ENCODE measurements around the gene PACSIN1.
"Not testable (repeated sequence)": the region's sequence is repeated elsewhere in the genome, so short reads cannot be mapped to it uniquely, and the experiment has no call there.

Gene PACSIN1

DNA sequence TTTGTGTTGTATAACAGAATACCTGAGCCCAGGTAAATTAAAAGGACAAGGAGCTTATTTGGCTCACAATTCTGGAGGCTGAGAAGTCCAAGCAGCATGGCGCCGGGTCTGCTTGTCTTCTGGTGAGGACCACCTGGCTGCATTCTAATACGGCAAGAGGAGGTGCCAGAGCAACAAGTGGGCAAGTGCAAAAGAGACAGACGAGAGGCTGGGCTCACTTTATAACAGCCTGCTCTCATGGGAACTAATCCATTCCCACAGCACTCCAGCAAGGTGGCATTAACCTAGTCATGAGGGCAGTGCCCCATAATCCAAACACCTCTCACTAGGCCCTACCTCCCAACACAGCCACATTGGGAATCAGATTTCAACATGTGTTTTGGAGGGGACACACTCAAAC, 12.9 kb downstream of the PACSIN1 start (continued):
- TF ChIP-seq, protein P1, sequence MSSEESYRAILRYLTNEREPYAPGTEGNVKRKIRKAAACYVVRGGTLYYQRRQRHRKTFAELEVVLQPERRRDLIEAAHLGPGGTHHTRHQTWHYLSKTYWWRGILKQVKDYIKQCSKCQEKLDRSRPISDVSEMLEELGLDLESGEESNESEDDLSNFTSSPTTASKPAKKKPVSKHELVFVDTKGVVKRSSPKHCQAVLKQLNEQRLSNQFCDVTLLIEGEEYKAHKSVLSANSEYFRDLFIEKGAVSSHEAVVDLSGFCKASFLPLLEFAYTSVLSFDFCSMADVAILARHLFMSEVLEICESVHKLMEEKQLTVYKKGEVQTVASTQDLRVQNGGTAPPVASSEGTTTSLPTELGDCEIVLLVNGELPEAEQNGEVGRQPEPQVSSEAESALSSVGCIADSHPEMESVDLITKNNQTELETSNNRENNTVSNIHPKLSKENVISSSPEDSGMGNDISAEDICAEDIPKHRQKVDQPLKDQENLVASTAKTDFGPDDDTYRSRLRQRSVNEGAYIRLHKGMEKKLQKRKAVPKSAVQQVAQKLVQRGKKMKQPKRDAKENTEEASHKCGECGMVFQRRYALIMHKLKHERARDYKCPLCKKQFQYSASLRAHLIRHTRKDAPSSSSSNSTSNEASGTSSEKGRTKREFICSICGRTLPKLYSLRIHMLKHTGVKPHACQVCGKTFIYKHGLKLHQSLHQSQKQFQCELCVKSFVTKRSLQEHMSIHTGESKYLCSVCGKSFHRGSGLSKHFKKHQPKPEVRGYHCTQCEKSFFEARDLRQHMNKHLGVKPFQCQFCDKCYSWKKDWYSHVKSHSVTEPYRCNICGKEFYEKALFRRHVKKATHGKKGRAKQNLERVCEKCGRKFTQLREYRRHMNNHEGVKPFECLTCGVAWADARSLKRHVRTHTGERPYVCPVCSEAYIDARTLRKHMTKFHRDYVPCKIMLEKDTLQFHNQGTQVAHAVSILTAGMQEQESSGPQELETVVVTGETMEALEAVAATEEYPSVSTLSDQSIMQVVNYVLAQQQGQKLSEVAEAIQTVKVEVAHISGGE (tag by site-specific recombination; conservative IDR thresholded peaks at IDR 0.05; ENCODE audit: low read depth): no peak
- TF ChIP-seq ZNF549 (tag by site-specific recombination; IDR thresholded peaks at IDR 0.05): no peak
- TF ChIP-seq, protein P2, sequence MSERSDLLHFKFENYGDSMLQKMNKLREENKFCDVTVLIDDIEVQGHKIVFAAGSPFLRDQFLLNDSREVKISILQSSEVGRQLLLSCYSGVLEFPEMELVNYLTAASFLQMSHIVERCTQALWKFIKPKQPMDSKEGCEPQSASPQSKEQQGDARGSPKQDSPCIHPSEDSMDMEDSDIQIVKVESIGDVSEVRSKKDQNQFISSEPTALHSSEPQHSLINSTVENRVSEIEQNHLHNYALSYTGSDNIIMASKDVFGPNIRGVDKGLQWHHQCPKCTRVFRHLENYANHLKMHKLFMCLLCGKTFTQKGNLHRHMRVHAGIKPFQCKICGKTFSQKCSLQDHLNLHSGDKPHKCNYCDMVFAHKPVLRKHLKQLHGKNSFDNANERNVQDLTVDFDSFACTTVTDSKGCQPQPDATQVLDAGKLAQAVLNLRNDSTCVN (tag by site-specific recombination; optimal IDR thresholded peaks at IDR 0.05): no peak
- TF ChIP-seq ZNF654 (tag by site-specific recombination; IDR thresholded peaks at IDR 0.05; ENCODE audit: low read depth): no peak
- TF ChIP-seq, protein P3, sequence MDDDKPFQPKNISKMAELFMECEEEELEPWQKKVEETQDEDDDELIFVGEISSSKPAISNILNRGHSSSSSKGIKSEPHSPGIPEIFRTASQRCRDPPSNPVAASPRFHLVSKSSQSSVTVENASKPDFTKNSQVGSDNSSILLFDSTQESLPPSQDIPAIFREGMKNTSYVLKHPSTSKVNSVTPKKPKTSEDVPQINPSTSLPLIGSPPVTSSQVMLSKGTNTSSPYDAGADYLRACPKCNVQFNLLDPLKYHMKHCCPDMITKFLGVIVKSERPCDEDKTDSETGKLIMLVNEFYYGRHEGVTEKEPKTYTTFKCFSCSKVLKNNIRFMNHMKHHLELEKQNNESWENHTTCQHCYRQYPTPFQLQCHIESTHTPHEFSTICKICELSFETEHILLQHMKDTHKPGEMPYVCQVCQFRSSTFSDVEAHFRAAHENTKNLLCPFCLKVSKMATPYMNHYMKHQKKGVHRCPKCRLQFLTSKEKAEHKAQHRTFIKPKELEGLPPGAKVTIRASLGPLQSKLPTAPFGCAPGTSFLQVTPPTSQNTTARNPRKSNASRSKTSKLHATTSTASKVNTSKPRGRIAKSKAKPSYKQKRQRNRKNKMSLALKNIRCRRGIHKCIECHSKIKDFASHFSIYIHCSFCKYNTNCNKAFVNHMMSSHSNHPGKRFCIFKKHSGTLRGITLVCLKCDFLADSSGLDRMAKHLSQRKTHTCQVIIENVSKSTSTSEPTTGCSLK (tag by site-specific recombination; IDR thresholded peaks at IDR 0.05): no peak
- TF ChIP-seq, protein P4, sequence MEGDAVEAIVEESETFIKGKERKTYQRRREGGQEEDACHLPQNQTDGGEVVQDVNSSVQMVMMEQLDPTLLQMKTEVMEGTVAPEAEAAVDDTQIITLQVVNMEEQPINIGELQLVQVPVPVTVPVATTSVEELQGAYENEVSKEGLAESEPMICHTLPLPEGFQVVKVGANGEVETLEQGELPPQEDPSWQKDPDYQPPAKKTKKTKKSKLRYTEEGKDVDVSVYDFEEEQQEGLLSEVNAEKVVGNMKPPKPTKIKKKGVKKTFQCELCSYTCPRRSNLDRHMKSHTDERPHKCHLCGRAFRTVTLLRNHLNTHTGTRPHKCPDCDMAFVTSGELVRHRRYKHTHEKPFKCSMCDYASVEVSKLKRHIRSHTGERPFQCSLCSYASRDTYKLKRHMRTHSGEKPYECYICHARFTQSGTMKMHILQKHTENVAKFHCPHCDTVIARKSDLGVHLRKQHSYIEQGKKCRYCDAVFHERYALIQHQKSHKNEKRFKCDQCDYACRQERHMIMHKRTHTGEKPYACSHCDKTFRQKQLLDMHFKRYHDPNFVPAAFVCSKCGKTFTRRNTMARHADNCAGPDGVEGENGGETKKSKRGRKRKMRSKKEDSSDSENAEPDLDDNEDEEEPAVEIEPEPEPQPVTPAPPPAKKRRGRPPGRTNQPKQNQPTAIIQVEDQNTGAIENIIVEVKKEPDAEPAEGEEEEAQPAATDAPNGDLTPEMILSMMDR (tag by site-specific recombination; IDR thresholded peaks at IDR 0.05): no peak

DNA sequence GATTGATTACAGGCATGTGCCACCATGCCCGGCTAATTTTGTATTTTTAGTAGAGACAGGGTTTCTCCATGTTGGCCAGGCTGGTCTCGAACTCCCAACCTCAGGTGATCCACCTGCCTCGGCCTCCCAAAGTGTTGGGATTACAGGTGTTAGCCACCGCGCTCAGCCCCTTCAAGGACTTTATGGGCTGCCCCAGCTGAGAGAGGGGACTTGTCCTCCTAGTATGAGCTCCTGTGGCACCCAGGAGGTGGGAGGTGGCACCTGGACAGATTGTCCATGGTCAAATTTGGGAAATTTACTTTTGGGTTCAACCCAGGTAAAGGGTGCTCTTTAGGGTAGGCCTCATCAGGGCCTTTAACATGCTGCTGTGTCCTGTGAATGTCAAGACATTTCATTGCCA, 17.9 kb downstream of the PACSIN1 start:
- ChIA-PET POLR2A (interaction anchor here (0.6 to 0.7 kb wide), 2 partner anchors 12 to 58 kb away, joined by 4 to 6 read pairs; partner anchors contain the start of gene RPS10), CTCF (interaction anchor here (1.6 kb wide), 1 partner anchor 24 kb away, joined by 3 read pairs; no protein-coding TSS in a partner anchor)
- not testable (repeated sequence) for H3K36me3 ChIP-seq (ENCODE audit: control insufficient read depth in 2 of 2, insufficient read depth in 1 of 2, low read length in 2 of 2); H3K4me1 ChIP-seq (ENCODE audit: control insufficient read depth, insufficient read depth, low read length); H3K9me3 ChIP-seq (ENCODE audit: control insufficient read depth, insufficient read depth, low read depth, low read length); H3K27ac ChIP-seq (ENCODE audit: extremely low read depth, low read depth, low read length); H3K4me3 ChIP-seq (ENCODE audit: low read depth, low read length)

DNA sequence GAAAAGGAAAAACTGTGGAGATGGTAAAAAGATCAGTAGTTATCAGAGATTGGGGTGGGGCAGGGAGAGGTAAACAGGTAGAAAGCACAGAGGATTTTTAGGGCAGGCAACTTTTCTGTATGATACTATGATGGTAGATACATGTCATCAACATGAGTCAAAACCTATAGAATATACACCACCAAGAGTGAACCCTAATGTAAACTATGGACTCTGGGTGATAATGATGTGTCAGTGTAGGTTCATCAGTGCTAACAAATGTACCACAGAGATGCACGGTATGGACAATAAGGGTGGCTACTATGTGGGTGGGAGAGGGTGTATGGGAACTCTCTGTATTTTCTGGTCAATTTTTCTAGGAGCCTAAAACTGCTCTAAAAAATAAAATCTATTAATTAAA, 18.5 kb downstream of the PACSIN1 start:
- CTCF ChIA-PET: interaction anchor here (1.6 kb wide), 1 partner anchor 24 kb away, joined by 3 read pairs; no protein-coding TSS in a partner anchor
- no peaks in the 10 kb centered on the region for H3K36me3 ChIP-seq (ENCODE audit: control insufficient read depth in 2 of 2, insufficient read depth in 1 of 2, low read length in 2 of 2)
- no peaks in the 10 kb centered on the region for H3K9me3 ChIP-seq (ENCODE audit: control insufficient read depth, insufficient read depth, low read depth, low read length)
- TF ChIP-seq, protein P5, sequence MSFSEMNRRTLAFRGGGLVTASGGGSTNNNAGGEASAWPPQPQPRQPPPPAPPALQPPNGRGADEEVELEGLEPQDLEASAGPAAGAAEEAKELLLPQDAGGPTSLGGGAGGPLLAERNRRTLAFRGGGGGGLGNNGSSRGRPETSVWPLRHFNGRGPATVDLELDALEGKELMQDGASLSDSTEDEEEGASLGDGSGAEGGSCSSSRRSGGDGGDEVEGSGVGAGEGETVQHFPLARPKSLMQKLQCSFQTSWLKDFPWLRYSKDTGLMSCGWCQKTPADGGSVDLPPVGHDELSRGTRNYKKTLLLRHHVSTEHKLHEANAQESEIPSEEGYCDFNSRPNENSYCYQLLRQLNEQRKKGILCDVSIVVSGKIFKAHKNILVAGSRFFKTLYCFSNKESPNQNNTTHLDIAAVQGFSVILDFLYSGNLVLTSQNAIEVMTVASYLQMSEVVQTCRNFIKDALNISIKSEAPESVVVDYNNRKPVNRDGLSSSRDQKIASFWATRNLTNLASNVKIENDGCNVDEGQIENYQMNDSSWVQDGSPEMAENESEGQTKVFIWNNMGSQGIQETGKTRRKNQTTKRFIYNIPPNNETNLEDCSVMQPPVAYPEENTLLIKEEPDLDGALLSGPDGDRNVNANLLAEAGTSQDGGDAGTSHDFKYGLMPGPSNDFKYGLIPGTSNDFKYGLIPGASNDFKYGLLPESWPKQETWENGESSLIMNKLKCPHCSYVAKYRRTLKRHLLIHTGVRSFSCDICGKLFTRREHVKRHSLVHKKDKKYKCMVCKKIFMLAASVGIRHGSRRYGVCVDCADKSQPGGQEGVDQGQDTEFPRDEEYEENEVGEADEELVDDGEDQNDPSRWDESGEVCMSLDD (tag by site-specific recombination; IDR thresholded peaks at IDR 0.05): no peak
- TF ChIP-seq, protein P6, sequence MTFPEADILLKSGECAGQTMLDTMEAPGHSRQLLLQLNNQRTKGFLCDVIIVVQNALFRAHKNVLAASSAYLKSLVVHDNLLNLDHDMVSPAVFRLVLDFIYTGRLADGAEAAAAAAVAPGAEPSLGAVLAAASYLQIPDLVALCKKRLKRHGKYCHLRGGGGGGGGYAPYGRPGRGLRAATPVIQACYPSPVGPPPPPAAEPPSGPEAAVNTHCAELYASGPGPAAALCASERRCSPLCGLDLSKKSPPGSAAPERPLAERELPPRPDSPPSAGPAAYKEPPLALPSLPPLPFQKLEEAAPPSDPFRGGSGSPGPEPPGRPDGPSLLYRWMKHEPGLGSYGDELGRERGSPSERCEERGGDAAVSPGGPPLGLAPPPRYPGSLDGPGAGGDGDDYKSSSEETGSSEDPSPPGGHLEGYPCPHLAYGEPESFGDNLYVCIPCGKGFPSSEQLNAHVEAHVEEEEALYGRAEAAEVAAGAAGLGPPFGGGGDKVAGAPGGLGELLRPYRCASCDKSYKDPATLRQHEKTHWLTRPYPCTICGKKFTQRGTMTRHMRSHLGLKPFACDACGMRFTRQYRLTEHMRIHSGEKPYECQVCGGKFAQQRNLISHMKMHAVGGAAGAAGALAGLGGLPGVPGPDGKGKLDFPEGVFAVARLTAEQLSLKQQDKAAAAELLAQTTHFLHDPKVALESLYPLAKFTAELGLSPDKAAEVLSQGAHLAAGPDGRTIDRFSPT (tag by site-specific recombination; IDR thresholded peaks at IDR 0.05): no peak
- TF ChIP-seq ZNF19 (tag by site-specific recombination; IDR thresholded peaks at IDR 0.05; ENCODE audit: low read depth) (no peak), ZNF140 (tag by site-specific recombination; IDR thresholded peaks at IDR 0.05) (no peak), ZNF561 (tag by site-specific recombination; IDR thresholded peaks at IDR 0.05; ENCODE audit: borderline replicate concordance) (no peak), ZBTB48 (tag by site-specific recombination; IDR thresholded peaks at IDR 0.05) (no peak), ZNF37A (tag by site-specific recombination; IDR thresholded peaks at IDR 0.05) (no peak)
- H3K4me1 ChIP-seq (ENCODE audit: control insufficient read depth, insufficient read depth, low read length): peaks cover 4% of the 10 kb centered on the region; the same call in 1 of the 2 replicates
- H3K4me3 ChIP-seq (ENCODE audit: low read depth, low read length): no peak overlapping the region
- POLR2A ChIA-PET: no interaction called here
- no peak overlapping the region for H3K27ac ChIP-seq (ENCODE audit: extremely low read depth, low read depth, low read length)

Data from HEK293 (cell line).